T-helper 2 cell treated with Interferon-gamma antibody and Interleukin-4, amounts not matched to agents 5 μg/mL and 100 μg/mL, for 36 hours (primary cell): Measurements from ENCODE around the gene HTN1.
"Not testable (repeated sequence)": the region's sequence is repeated elsewhere in the genome, so short reads cannot be mapped to it uniquely, and the experiment has no call there.

Experiments
- DNase-seq: peaks from one replicate; pipeline ENCODE4 v3.0.0; 2021; ENCODE audit warnings: low spot score
- H3K27ac Mint-ChIP-seq: one replicate; pipeline ENCODE4 v1.8.0; 2021; ENCODE audit warnings: mild to moderate bottlenecking, mixed read lengths
- H3K27me3 Mint-ChIP-seq: one replicate; pipeline ENCODE4 v1.8.0; 2021; ENCODE audit warnings: low read depth, mixed read lengths
- H3K36me3 Mint-ChIP-seq: one replicate; pipeline ENCODE4 v1.8.0; 2021; ENCODE audit warnings: low read depth, mixed read lengths
- H3K4me1 Mint-ChIP-seq: one replicate; pipeline ENCODE4 v1.8.0; 2021; ENCODE audit warnings: low read depth, mixed read lengths
- H3K4me3 Mint-ChIP-seq: one replicate; pipeline ENCODE4 v1.8.0; 2022; ENCODE audit warnings: mild to moderate bottlenecking, moderate library complexity, mixed read lengths
- H3K9me3 Mint-ChIP-seq: one replicate; pipeline ENCODE4 v1.8.0; 2021; ENCODE audit warnings: mixed read lengths

Gene HTN1

DNA sequence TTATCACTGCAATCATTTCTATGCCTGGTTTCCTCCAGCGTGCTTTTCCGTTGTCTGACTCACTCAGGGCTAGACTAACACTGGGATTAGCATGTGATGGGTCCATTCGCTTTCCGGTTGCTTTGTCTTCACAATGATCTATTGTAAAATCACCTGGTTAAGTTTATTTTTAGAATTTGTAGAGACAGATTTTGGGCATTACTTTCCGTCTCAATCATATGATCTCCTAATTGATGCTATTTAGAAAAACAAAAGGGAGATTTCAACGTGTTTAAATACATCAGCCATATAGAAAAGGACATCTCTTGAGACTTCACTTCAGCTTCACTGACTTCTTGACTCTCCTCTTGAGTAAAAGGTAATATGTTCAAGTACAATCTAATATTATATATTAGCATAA lies at the start of gene HTN1:
HTN1 (plus strand) TSS at position 301 of the 400 bp plus-strand sequence. CDS start 2,639 bp downstream, outside the sequence.
- not testable (repeated sequence) for H3K27ac Mint-ChIP-seq, H3K27me3 Mint-ChIP-seq, H3K4me1 Mint-ChIP-seq, H3K4me3 Mint-ChIP-seq, DNase-seq, H3K36me3 Mint-ChIP-seq, H3K9me3 Mint-ChIP-seq

GRCh38 chr4:70000711-70001110 lies 49.5 kb upstream of the HTN1 start:
- Mint-ChIP-seq H3K4me3 (no peak overlapping the region), H3K9me3 (no peaks in the 10 kb centered on the region), H3K4me1 (peaks cover 6% of the 10 kb centered on the region), H3K27me3 (peaks cover 3% of the 10 kb centered on the region), H3K27ac (no peak overlapping the region), H3K36me3 (no peaks in the 10 kb centered on the region)
- no peak for DNase-seq

DNA sequence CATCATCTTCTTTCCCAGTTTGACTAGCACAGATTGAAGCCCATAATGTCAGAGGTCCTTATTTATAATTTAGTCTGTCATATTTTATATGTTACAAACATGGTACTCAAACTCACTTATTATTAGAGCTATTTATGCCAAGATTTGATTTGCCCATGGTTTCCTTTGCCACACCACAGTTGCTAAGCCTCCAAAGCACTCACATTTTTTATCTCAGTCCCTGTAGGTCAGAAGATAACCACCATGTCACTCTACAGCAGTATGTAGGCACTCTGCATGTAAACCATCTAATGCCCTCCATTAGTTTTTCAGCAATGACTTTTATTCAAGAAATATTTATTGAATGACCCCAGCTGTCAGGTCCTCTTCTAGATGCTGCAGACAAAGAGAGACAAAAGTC lies 47.7 kb upstream of the HTN1 start:
- peaks cover 6% of the 10 kb centered on the region for H3K4me1 Mint-ChIP-seq
- H3K27ac Mint-ChIP-seq = no peak overlapping the region
- no peaks in the 10 kb centered on the region for H3K9me3 Mint-ChIP-seq

DNA sequence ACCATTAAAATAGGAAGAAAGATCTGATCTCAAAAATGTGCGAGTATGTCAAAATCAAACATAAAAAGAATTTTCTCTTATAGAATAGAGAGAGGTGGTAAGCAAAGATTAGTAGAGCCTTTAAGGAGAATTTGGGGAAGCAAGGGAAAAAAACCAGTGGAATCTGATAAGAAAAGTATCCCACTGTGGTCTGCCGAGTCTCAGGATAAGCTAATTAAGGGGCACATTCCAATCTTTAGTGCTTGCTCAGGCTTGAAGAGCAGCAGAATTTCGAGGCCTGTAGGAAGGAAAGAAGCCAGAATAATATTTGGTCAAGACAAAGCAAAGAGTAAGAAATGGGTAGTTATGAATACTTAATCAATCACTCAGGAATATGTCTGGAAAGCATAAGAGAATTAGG lies 41.5 kb upstream of the HTN1 start:
- H3K36me3 Mint-ChIP-seq = no peaks in the 10 kb centered on the region
- no peak for DNase-seq

More for the DNA sequence above, 47.7 kb upstream of the HTN1 start:
- Mint-ChIP-seq H3K36me3 (no peaks in the 10 kb centered on the region), H3K4me3 (no peak overlapping the region), H3K27me3 (peaks cover 3% of the 10 kb centered on the region)
- no peak for DNase-seq

GRCh38 chr4:70019006-70019405 lies 31.2 kb upstream of the HTN1 start:
- H3K36me3 Mint-ChIP-seq, DNase-seq, H3K4me1 Mint-ChIP-seq, H3K27me3 Mint-ChIP-seq, H3K4me3 Mint-ChIP-seq, H3K27ac Mint-ChIP-seq, H3K9me3 Mint-ChIP-seq: not testable (repeated sequence)

More for the DNA sequence above, 41.5 kb upstream of the HTN1 start:
- Mint-ChIP-seq H3K9me3 (no peaks in the 10 kb centered on the region), H3K27ac (no peak overlapping the region), H3K4me3 (no peak overlapping the region), H3K27me3 (no peaks in the 10 kb centered on the region), H3K4me1 (no peaks in the 10 kb centered on the region)

DNA sequence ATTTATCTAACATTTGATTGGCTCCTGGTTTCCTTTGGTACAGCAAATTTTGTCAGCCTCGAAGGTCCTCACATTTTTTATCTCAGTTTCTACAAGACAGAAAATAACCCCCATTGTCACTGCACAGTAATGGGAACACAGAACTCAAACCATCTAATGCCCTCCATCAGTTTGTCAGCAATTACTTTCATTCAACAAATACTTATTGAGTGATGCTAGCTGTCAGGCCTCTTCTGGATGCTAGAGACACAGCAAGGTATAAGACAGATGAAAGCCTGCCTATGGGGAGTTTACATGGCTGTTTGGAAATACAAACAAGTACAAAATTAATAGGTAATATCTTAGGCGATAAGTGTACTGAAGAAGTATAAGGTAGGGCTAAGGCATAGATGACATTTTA lies 27.0 kb upstream of the HTN1 start:
- no peaks in the 10 kb centered on the region for H3K36me3 Mint-ChIP-seq
- DNase-seq = no peak
- no peaks in the 10 kb centered on the region for H3K9me3 Mint-ChIP-seq
- no peak overlapping the region for H3K27ac Mint-ChIP-seq
- H3K4me1 Mint-ChIP-seq = no peaks in the 10 kb centered on the region
- no peak overlapping the region for H3K4me3 Mint-ChIP-seq
- H3K27me3 Mint-ChIP-seq = no peaks in the 10 kb centered on the region

GRCh38 chr4:70027011-70027410 lies 23.2 kb upstream of the HTN1 start:
- no peaks in the 10 kb centered on the region for H3K9me3 Mint-ChIP-seq
- no peaks in the 10 kb centered on the region for H3K27me3 Mint-ChIP-seq
- no peak overlapping the region for H3K27ac Mint-ChIP-seq
- no peaks in the 10 kb centered on the region for H3K4me1 Mint-ChIP-seq
- no peak for DNase-seq
- H3K4me3 Mint-ChIP-seq = no peak overlapping the region
- H3K36me3 Mint-ChIP-seq = no peaks in the 10 kb centered on the region

- not testable (repeated sequence) for H3K4me1 Mint-ChIP-seq, H3K36me3 Mint-ChIP-seq, H3K9me3 Mint-ChIP-seq, H3K4me3 Mint-ChIP-seq, DNase-seq, H3K27ac Mint-ChIP-seq, H3K27me3 Mint-ChIP-seq
Observed at GRCh38 chr4:70028159-70028558, 22.1 kb upstream of the HTN1 start, which contains the start of gene HTN3. HTN3 (plus strand) TSS chr4:70028459; CDS start chr4:70030741, 2,282 bp downstream.

DNA sequence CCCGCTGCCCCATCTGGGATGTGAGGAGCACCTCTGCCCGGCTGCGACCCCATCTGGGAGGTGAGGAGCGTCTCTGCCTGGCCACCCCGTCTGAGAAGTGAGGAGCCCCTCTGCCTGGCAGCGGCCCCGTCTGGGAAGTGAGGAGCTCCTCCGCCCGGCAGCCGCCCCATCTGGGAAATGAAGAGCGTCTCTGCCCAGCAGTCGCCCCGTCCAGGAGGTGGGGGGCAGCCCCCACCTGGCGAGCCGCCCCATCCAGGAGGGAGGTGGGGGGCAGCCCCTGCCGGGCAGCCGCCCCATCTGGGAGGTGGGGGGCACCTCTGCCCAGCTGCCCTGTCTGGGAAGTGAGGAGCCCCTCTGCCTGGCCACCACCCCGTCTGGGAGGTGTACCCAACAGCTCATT lies 12.7 kb upstream of the HTN1 start:
- H3K36me3 Mint-ChIP-seq, H3K27ac Mint-ChIP-seq, H3K4me3 Mint-ChIP-seq, DNase-seq, H3K27me3 Mint-ChIP-seq, H3K9me3 Mint-ChIP-seq, H3K4me1 Mint-ChIP-seq: not testable (repeated sequence)

GRCh38 chr4:70039928-70040327 lies 10.3 kb upstream of the HTN1 start:
- not testable (repeated sequence) for H3K9me3 Mint-ChIP-seq, H3K36me3 Mint-ChIP-seq, H3K4me3 Mint-ChIP-seq, DNase-seq, H3K4me1 Mint-ChIP-seq, H3K27me3 Mint-ChIP-seq, H3K27ac Mint-ChIP-seq

DNA sequence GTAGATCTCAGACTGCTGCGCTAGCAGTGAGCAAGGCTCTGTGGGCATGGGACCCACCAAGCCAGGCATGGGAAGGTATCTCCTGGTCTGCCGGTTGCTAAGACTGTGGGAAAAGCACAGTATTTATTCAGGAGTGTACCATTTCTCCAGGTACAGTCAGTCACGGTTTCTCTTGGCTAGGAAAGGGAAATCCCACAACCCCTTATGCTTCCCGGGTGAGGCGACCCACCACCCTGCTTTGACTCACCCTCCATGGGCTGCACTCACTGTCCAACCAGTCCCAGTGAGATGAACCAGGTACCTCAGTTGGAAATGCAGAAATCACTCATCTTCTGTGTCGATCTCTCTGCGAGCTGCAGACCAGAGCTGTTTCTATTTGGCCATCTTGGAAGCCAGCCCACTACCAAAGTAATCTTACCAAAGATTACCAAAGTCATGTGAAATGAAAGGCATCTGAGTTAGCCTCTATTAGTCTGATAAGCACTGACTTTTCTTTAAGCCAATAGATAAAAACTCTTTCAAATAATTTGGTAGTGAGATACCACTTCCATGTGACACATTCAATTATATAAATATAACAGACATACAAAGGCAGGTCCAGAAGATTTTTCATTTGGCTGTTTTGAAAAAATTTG lies 8.5 kb upstream of the HTN1 start:
- no peaks in the 10 kb centered on the region for H3K27me3 Mint-ChIP-seq

GRCh38 chr4:70056534-70056933 lies 6.3 kb downstream of the HTN1 start:
- DNase-seq, H3K4me1 Mint-ChIP-seq, H3K9me3 Mint-ChIP-seq, H3K36me3 Mint-ChIP-seq, H3K27ac Mint-ChIP-seq, H3K4me3 Mint-ChIP-seq, H3K27me3 Mint-ChIP-seq: not testable (repeated sequence)

More for the DNA sequence above, 8.5 kb upstream of the HTN1 start:
- H3K4me1 Mint-ChIP-seq = no peaks in the 10 kb centered on the region
- no peak for DNase-seq
- no peak overlapping the region for H3K27ac Mint-ChIP-seq
- no peaks in the 10 kb centered on the region for H3K36me3 Mint-ChIP-seq
- peaks cover 3% of the 10 kb centered on the region for H3K9me3 Mint-ChIP-seq
- no peak overlapping the region for H3K4me3 Mint-ChIP-seq

- no peak overlapping the region for H3K4me3 Mint-ChIP-seq
- H3K9me3 Mint-ChIP-seq = no peaks in the 10 kb centered on the region
- no peaks in the 10 kb centered on the region for H3K4me1 Mint-ChIP-seq
- no peaks in the 10 kb centered on the region for H3K36me3 Mint-ChIP-seq
- H3K27ac Mint-ChIP-seq = no peak overlapping the region
- no peaks in the 10 kb centered on the region for H3K27me3 Mint-ChIP-seq
- no peak for DNase-seq
Observed at GRCh38 chr4:70057651-70058050, 7.4 kb downstream of the HTN1 start.

- Mint-ChIP-seq H3K36me3 (no peaks in the 10 kb centered on the region), H3K9me3 (no peaks in the 10 kb centered on the region), H3K4me1 (no peaks in the 10 kb centered on the region), H3K27me3 (no peaks in the 10 kb centered on the region), H3K27ac (no peak overlapping the region), H3K4me3 (no peak overlapping the region)
- no peak for DNase-seq
Observed at GRCh38 chr4:70059149-70059548, 8.9 kb downstream of the HTN1 start.

DNA sequence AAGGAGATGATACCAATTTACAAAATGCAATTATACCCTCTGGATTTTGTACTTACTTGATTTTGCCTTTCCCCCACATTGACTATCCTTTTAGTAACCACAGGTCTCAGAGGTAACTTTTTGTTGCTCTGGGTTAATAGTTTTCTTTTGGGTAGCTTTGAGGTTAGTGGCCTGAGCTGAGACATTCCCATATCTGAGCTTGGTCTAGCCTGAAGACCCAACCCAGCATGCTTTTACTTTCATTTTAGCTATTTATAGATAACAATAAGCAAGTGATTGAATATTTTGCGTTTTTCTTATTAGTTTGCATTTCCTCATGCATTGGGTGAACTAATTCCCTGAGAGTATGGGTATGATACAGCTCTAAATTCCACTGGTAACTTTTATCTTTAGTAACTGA lies 11.8 kb downstream of the HTN1 start:
- Mint-ChIP-seq H3K9me3 (no peaks in the 10 kb centered on the region), H3K4me1 (no peaks in the 10 kb centered on the region), H3K27me3 (no peaks in the 10 kb centered on the region), H3K4me3 (no peak overlapping the region), H3K36me3 (no peaks in the 10 kb centered on the region), H3K27ac (no peak overlapping the region)
- no peak for DNase-seq
